PC-9 (cell line): ENCODE measurements around the gene LYSMD1. TPM values are rescaled to one million over a fixed set of nuclear protein-coding genes. Genes with fewer than 3 reads are reported as not detected.
A peak's percentile ranks its signal among the peaks of the same experiment; 100 is the strongest.

Experiments
- BruUV-seq: library from RNA; stranded (reverse); fragments of 400-500 nt; replicated peaks from 2 replicates; lab custom pipeline; 2021; lab: Mats Ljungman, UMichigan
- CTCF ChIA-PET: fragments of 300-600 bp; sonication (Branson Sonifier 250); formaldehyde crosslinking; loops from one replicate; lab custom pipeline; 2022; ENCODE audit warnings: antibody characterized with exemption; lab: Charles Lee
- POLR2A ChIA-PET: fragments of 300-600 bp; sonication (Branson Sonifier 250); formaldehyde crosslinking; loops from one replicate; lab custom pipeline; 2022; ENCODE audit warnings: antibody characterized with exemption; ENCODE audit not compliant: unreplicated experiment; lab: Charles Lee
- DNase-seq, 2 experiments: peaks; one replicate each; pipeline versions ENCODE4 v3.0.0 to v3.0.0-alpha.2; 2015 to 2022; ENCODE audit warnings: mixed read lengths in 1 of 2
- H2AFZ ChIP-seq: fragments of 200-600 bp; sonication (generic); 2 replicates; pipeline ENCODE4 v1.8.1; 2017; ENCODE audit warnings: antibody characterized with exemption
- H3F3A ChIP-seq: fragments of 200-600 bp; sonication (generic); 2 replicates; pipeline ENCODE4 v1.8.1; 2017; ENCODE audit warnings: antibody characterized with exemption, mild to moderate bottlenecking, low read depth; ENCODE audit not compliant: insufficient read depth
- H3K27ac ChIP-seq: fragments of 200-600 bp; sonication (generic); 2 replicates; pipeline ENCODE4 v1.6.1; 2016; ENCODE audit warnings: mixed run types
- H3K27me3 ChIP-seq: fragments of 200-600 bp; sonication (generic); 2 replicates; pipeline ENCODE4 v1.6.1; 2016; ENCODE audit warnings: low read depth, mixed run types; ENCODE audit not compliant: insufficient read depth
- H3K36me3 ChIP-seq: fragments of 200-600 bp; sonication (generic); 2 replicates; pipeline ENCODE4 v1.6.1; 2016; ENCODE audit warnings: low read depth, mixed run types
- H3K4me1 ChIP-seq: fragments of 200-600 bp; sonication (generic); replicated peaks from 2 replicates; pipeline ENCODE4 v1.6.1; 2016; ENCODE audit warnings: mixed run types; ENCODE audit not compliant: insufficient read depth
- H3K4me2 ChIP-seq: fragments of 200-600 bp; sonication (generic); 2 replicates; pipeline ENCODE4 v1.6.1; 2017; ENCODE audit warnings: mixed run types
- H3K4me3 ChIP-seq: fragments of 200-600 bp; sonication (generic); 2 replicates; pipeline ENCODE4 v1.6.1; 2016; ENCODE audit warnings: mixed run types
- H3K79me2 ChIP-seq: fragments of 200-600 bp; sonication (generic); 2 replicates; pipeline ENCODE4 v1.6.1; 2017; ENCODE audit warnings: low read depth, mixed run types
- H3K9me2 ChIP-seq: fragments of 200-600 bp; sonication (generic); 2 replicates; pipeline ENCODE4 v1.8.1; 2017; ENCODE audit warnings: mild to moderate bottlenecking; ENCODE audit not compliant: insufficient read depth
- H3K9me3 ChIP-seq: fragments of 200-600 bp; sonication (generic); 2 replicates; pipeline ENCODE4 v1.8.1; 2016; ENCODE audit warnings: low read depth; ENCODE audit not compliant: insufficient read depth
- H4K20me1 ChIP-seq: fragments of 200-600 bp; sonication (generic); 2 replicates; pipeline ENCODE4 v1.8.1; 2017; ENCODE audit not compliant: insufficient read depth
- EZH2 ChIP-seq: fragments of 200-600 bp; sonication (generic); IDR thresholded peaks from 2 replicates; pipeline ENCODE4 v1.8.0; 2017; ENCODE audit warnings: antibody characterized with exemption, low read depth
- intact Hi-C: fragments of 100-400 bp; cut with micrococcal nuclease; formaldehyde crosslinking; loops from one replicate; pipeline ENCODE4 v1.10.0; 2022; ENCODE audit not compliant: unreplicated experiment
- total RNA-seq: library from RNA; stranded (reverse); gene quantifications from 2 replicates; pipeline ENCODE4 v1.2.3, GENCODE V29; 2021
- TF ChIP-seq, protein P1 (sequence below): fragments of 200-600 bp; sonication (generic); conservative IDR thresholded peaks from 2 replicates; pipeline ENCODE4 v1.6.1; 2017; ENCODE audit warnings: mixed run types, antibody characterized with exemption, mild to moderate bottlenecking, moderate library complexity

LYSMD1 gene
- total RNA-seq, 1 experiment from 2014 or later: 7.6 TPM

- Histone ChIP-seq H3F3A (no peaks in the 10 kb centered on the region), H3K4me2 (peak overlapping the region; percentile 98), H3K27ac (no peak overlapping the region), H3K4me3 (peak overlapping the region; percentile 78), H3K4me1 (peaks cover 5% of the 10 kb centered on the region), H3K9me2 (no peaks in the 10 kb centered on the region), H3K27me3 (no peaks in the 10 kb centered on the region), H3K79me2 (no peaks in the 10 kb centered on the region), H2AFZ (peak overlapping the region; percentile 91), H3K36me3 (no peaks in the 10 kb centered on the region), H4K20me1 (no peaks in the 10 kb centered on the region), H3K9me3 (no peaks in the 10 kb centered on the region)
- no peak for DNase-seq
- intact Hi-C loops: loop anchor here (1.0 kb wide), 1 partner anchor 19 kb away; the partner anchor contains the start of gene LYSMD1
- ChIA-PET CTCF (no interaction called here), POLR2A (no interaction called here)
- BruUV-seq: no TSS peak
- TF ChIP-seq EZH2: no peak
- TF ChIP-seq, protein P1, sequence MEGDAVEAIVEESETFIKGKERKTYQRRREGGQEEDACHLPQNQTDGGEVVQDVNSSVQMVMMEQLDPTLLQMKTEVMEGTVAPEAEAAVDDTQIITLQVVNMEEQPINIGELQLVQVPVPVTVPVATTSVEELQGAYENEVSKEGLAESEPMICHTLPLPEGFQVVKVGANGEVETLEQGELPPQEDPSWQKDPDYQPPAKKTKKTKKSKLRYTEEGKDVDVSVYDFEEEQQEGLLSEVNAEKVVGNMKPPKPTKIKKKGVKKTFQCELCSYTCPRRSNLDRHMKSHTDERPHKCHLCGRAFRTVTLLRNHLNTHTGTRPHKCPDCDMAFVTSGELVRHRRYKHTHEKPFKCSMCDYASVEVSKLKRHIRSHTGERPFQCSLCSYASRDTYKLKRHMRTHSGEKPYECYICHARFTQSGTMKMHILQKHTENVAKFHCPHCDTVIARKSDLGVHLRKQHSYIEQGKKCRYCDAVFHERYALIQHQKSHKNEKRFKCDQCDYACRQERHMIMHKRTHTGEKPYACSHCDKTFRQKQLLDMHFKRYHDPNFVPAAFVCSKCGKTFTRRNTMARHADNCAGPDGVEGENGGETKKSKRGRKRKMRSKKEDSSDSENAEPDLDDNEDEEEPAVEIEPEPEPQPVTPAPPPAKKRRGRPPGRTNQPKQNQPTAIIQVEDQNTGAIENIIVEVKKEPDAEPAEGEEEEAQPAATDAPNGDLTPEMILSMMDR: no peak
Observed at GRCh38 chr1:151146072-151146411, 19.7 kb downstream of the LYSMD1 start.

- Histone ChIP-seq H3K27me3 (no peaks in the 10 kb centered on the region), H3K9me3 (no peaks in the 10 kb centered on the region), H3K79me2 (no peaks in the 10 kb centered on the region), H3K4me2 (peak overlapping the region; percentile 98), H2AFZ (no peak overlapping the region), H4K20me1 (no peaks in the 10 kb centered on the region), H3F3A (no peaks in the 10 kb centered on the region), H3K4me1 (peaks cover 5% of the 10 kb centered on the region), H3K27ac (no peak overlapping the region), H3K4me3 (peak overlapping the region; percentile 78; the same call in 1 of the 2 replicates), H3K36me3 (no peaks in the 10 kb centered on the region), H3K9me2 (no peaks in the 10 kb centered on the region)
- ChIA-PET CTCF (interaction anchor here (1.0 kb wide), 1 partner anchor 9 kb away, joined by 4 read pairs; no protein-coding TSS in a partner anchor), POLR2A (interaction anchor here (0.6 kb wide), 1 partner anchor 50 kb away, joined by 3 read pairs; no protein-coding TSS in a partner anchor)
- TF ChIP-seq, protein P1: no peak
- TF ChIP-seq EZH2: no peak
- no peak for DNase-seq
- intact Hi-C loops: loop anchor here (1.0 kb wide), 1 partner anchor 20 kb away; the partner anchor contains the start of gene LYSMD1
- BruUV-seq: no TSS peak
Observed at GRCh38 chr1:151145304-151146071, 20.2 kb downstream of the LYSMD1 start.

GRCh38 chr1:151144474-151145303 lies 21.0 kb downstream of the LYSMD1 start:
- Histone ChIP-seq H3K36me3 (no peaks in the 10 kb centered on the region), H3K4me3 (no peak overlapping the region), H3K79me2 (no peaks in the 10 kb centered on the region), H3K4me2 (no peak overlapping the region), H3K27me3 (no peaks in the 10 kb centered on the region), H3K9me3 (no peaks in the 10 kb centered on the region), H4K20me1 (no peaks in the 10 kb centered on the region), H3F3A (no peaks in the 10 kb centered on the region), H2AFZ (no peak overlapping the region), H3K27ac (no peak overlapping the region), H3K4me1 (peaks cover 5% of the 10 kb centered on the region), H3K9me2 (no peaks in the 10 kb centered on the region)
- TF ChIP-seq, protein P1: no peak
- no peak for TF ChIP-seq EZH2
- POLR2A ChIA-PET: interaction anchor here (0.6 kb wide), 1 partner anchor 50 kb away, joined by 3 read pairs; no protein-coding TSS in a partner anchor
- no peak for DNase-seq
- CTCF ChIA-PET: interaction anchor here (0.5 to 1.0 kb wide), 2 partner anchors 10 to 349 kb away, joined by 4 to 6 read pairs; no protein-coding TSS in a partner anchor
- BruUV-seq: no TSS peak
- intact Hi-C loops: no loop called here
